ENCODE measurements around the gene ADH1B. TPM values are rescaled to one million over a fixed set of nuclear protein-coding genes. Genes with fewer than 3 reads are reported as not detected.
"Not testable (repeated sequence)": the region's sequence is repeated elsewhere in the genome, so short reads cannot be mapped to it uniquely, and the experiment has no call there.

ADH1B gene
- total RNA-seq, 1 experiment from 2014 or later: not detected

GRCh38 chr4:99349338-99349737 is 28.1 kb upstream of the ADH1B start:
- Mint-ChIP-seq H3K4me1 (ENCODE audit: low read depth, unreplicated experiment) (peaks cover 15% of the 10 kb centered on the region), H3K4me3 (ENCODE audit: low read depth, unreplicated experiment) (no peak overlapping the region), H3K36me3 (ENCODE audit: insufficient read depth, unreplicated experiment) (peaks cover 8% of the 10 kb centered on the region), H3K9me3 (ENCODE audit: low read depth, unreplicated experiment) (peaks cover 4% of the 10 kb centered on the region), H3K27ac (ENCODE audit: unreplicated experiment) (peak overlapping the region; percentile 40), H3K27me3 (ENCODE audit: unreplicated experiment) (no peaks in the 10 kb centered on the region)
- intact Hi-C loops (cut with micrococcal nuclease; ENCODE audit: unreplicated experiment): no loop called here
- no TSS peak for BruUV-seq (replicated peaks)
- CTCF ChIA-PET: no interaction called here
- no peak for TF ChIP-seq CTCF (IDR thresholded peaks at IDR 0.05; ENCODE audit: unreplicated experiment)
- DNase-seq: no peak

- H3K4me3 Mint-ChIP-seq (ENCODE audit: low read depth, unreplicated experiment); H3K36me3 Mint-ChIP-seq (ENCODE audit: insufficient read depth, unreplicated experiment); H3K4me1 Mint-ChIP-seq (ENCODE audit: low read depth, unreplicated experiment); intact Hi-C loops (cut with micrococcal nuclease; ENCODE audit: unreplicated experiment); H3K27me3 Mint-ChIP-seq (ENCODE audit: unreplicated experiment); CTCF ChIA-PET; BruUV-seq (replicated peaks); DNase-seq; H3K9me3 Mint-ChIP-seq (ENCODE audit: low read depth, unreplicated experiment); H3K27ac Mint-ChIP-seq (ENCODE audit: unreplicated experiment): not testable (repeated sequence)
Observed at GRCh38 chr4:99342624-99343023, 21.4 kb upstream of the ADH1B start.

- no peak for DNase-seq
- Mint-ChIP-seq H3K4me1 (ENCODE audit: low read depth, unreplicated experiment) (no peaks in the 10 kb centered on the region), H3K4me3 (ENCODE audit: low read depth, unreplicated experiment) (no peak overlapping the region), H3K27me3 (ENCODE audit: unreplicated experiment) (no peaks in the 10 kb centered on the region), H3K27ac (ENCODE audit: unreplicated experiment) (no peak overlapping the region), H3K9me3 (ENCODE audit: low read depth, unreplicated experiment) (no peaks in the 10 kb centered on the region), H3K36me3 (ENCODE audit: insufficient read depth, unreplicated experiment) (peaks cover 5% of the 10 kb centered on the region)
- CTCF ChIA-PET: no interaction called here
- no peak for TF ChIP-seq CTCF (IDR thresholded peaks at IDR 0.05; ENCODE audit: unreplicated experiment)
- BruUV-seq (replicated peaks): no TSS peak
- intact Hi-C loops (cut with micrococcal nuclease; ENCODE audit: unreplicated experiment): no loop called here
Observed at GRCh38 chr4:99341426-99341825, 20.2 kb upstream of the ADH1B start.

GRCh38 chr4:99339172-99339571 is 18.0 kb upstream of the ADH1B start:
- Mint-ChIP-seq H3K4me3 (ENCODE audit: low read depth, unreplicated experiment) (no peak overlapping the region), H3K9me3 (ENCODE audit: low read depth, unreplicated experiment) (no peaks in the 10 kb centered on the region), H3K36me3 (ENCODE audit: insufficient read depth, unreplicated experiment) (peaks cover 5% of the 10 kb centered on the region), H3K4me1 (ENCODE audit: low read depth, unreplicated experiment) (no peaks in the 10 kb centered on the region), H3K27me3 (ENCODE audit: unreplicated experiment) (no peaks in the 10 kb centered on the region), H3K27ac (ENCODE audit: unreplicated experiment) (no peak overlapping the region)
- no TSS peak for BruUV-seq (replicated peaks)
- intact Hi-C loops (cut with micrococcal nuclease; ENCODE audit: unreplicated experiment): no loop called here
- no peak for TF ChIP-seq CTCF (IDR thresholded peaks at IDR 0.05; ENCODE audit: unreplicated experiment)
- CTCF ChIA-PET: no interaction called here
- DNase-seq: no peak

- peaks cover 5% of the 10 kb centered on the region for H3K36me3 Mint-ChIP-seq (ENCODE audit: insufficient read depth, unreplicated experiment)
- no TSS peak for BruUV-seq (replicated peaks)
- intact Hi-C loops (cut with micrococcal nuclease; ENCODE audit: unreplicated experiment): no loop called here
Observed at GRCh38 chr4:99336553-99336952, 15.4 kb upstream of the ADH1B start.

More at GRCh38 chr4:99336553-99336952, 15.4 kb upstream of the ADH1B start:
- Mint-ChIP-seq H3K4me1 (ENCODE audit: low read depth, unreplicated experiment) (no peaks in the 10 kb centered on the region), H3K9me3 (ENCODE audit: low read depth, unreplicated experiment) (no peaks in the 10 kb centered on the region), H3K4me3 (ENCODE audit: low read depth, unreplicated experiment) (no peak overlapping the region), H3K27me3 (ENCODE audit: unreplicated experiment) (no peaks in the 10 kb centered on the region), H3K27ac (ENCODE audit: unreplicated experiment) (no peak overlapping the region)
- no peak for DNase-seq
- CTCF ChIA-PET: no interaction called here
- no peak for TF ChIP-seq CTCF (IDR thresholded peaks at IDR 0.05; ENCODE audit: unreplicated experiment)
